H1 (cell line): ENCODE results near the gene TBC1D7. TPM values are rescaled to one million over a fixed set of nuclear protein-coding genes. Genes with fewer than 3 reads are reported as not detected.

Experiments used
- CTCF ChIA-PET: fragments of 300-600 bp; sonication (Branson Sonifier 250); formaldehyde crosslinking; loops from one replicate; lab custom pipeline; 2021; ENCODE audit not compliant: partially characterized antibody; lab: Charles Lee
- POLR2A ChIA-PET: fragments of 300-600 bp; sonication (Branson Sonifier 250); formaldehyde crosslinking; loops from one replicate; lab custom pipeline; 2021; ENCODE audit warnings: inconsistent platforms; ENCODE audit not compliant: partially characterized antibody; lab: Charles Lee
- DNase-seq, 2 experiments: peaks; one replicate each; pipeline versions ENCODE4 v3.0.0 to v3.0.0-alpha.2; 2010 to 2022; ENCODE audit warnings: low spot score in 2 of 2, low read depth in 1 of 2, mixed read lengths in 1 of 2
- FAIRE-seq: peaks from 2 replicates; lab custom pipeline; 2011; peaks lifted over from hg19 to GRCh38; lab: Jason Lieb, UNC
- H2AFZ ChIP-seq: 2 replicates; pipeline ENCODE4 v1.8.1; 2012; ENCODE audit warnings: low read length, inconsistent platforms
- H2AK5ac ChIP-seq: 2 replicates; pipeline ENCODE4 v1.6.1; 2013; ENCODE audit warnings: low read depth, low read length
- H2BK120ac ChIP-seq: replicated peaks from 2 replicates; pipeline ENCODE3; 2013; ENCODE audit warnings: low read depth, low read length, inconsistent platforms
- H2BK12ac ChIP-seq: 2 replicates; pipeline ENCODE4 v1.6.1; 2013; ENCODE audit warnings: low read depth, low read length
- H2BK15ac ChIP-seq: 2 replicates; pipeline ENCODE4 v1.6.1; 2013; ENCODE audit warnings: low read length
- H2BK20ac ChIP-seq: 2 replicates; pipeline ENCODE4 v1.6.1; 2013; ENCODE audit warnings: low read length
- H2BK5ac ChIP-seq: 2 replicates; pipeline ENCODE4 v1.6.1; 2013; ENCODE audit warnings: low read depth, low read length
- H3K14ac ChIP-seq: 2 replicates; pipeline ENCODE4 v1.6.1; 2013; ENCODE audit warnings: inconsistent platforms; ENCODE audit not compliant: insufficient read length
- H3K18ac ChIP-seq: 2 replicates; pipeline ENCODE4 v1.6.1; 2013; ENCODE audit warnings: low read length; ENCODE audit errors: extremely low read depth
- H3K23ac ChIP-seq: 2 replicates; pipeline ENCODE4 v1.6.1; 2013; ENCODE audit warnings: inconsistent platforms; ENCODE audit not compliant: insufficient read length
- H3K23me2 ChIP-seq: 2 replicates; pipeline ENCODE4 v1.6.1; 2013; ENCODE audit warnings: low read depth, low read length
- H3K27ac ChIP-seq: 2 replicates; pipeline ENCODE4 v1.6.1; 2011; ENCODE audit warnings: low read depth, low read length, inconsistent platforms
- H3K27me3 ChIP-seq, 4 experiments: replicated peaks in 1 of 4; 1 replicate in 1 of 4; 2 replicates in 3 of 4; pipeline versions ENCODE4 v1.6.1 to v1.8.1; 2011 to 2013; ENCODE audit warnings: low read length in 3 of 4, mild to moderate bottlenecking in 3 of 4, inconsistent platforms in 2 of 4, mixed read lengths in 2 of 4, moderate library complexity in 1 of 4; ENCODE audit not compliant: control insufficient read depth in 3 of 4, insufficient read depth in 3 of 4; ENCODE audit errors: extremely low read depth in 1 of 4
- H3K36me3 ChIP-seq, 4 experiments: 2 replicates each; pipeline versions ENCODE4 v1.6.1 to v1.8.1; 2011 to 2013; ENCODE audit warnings: mild to moderate bottlenecking in 4 of 4, low read length in 3 of 4, moderate library complexity in 2 of 4, control low read depth in 1 of 4, inconsistent platforms in 1 of 4; ENCODE audit not compliant: insufficient read depth in 4 of 4, control insufficient read depth in 2 of 4
- H3K4ac ChIP-seq: replicated peaks from 2 replicates; pipeline ENCODE3; 2013; ENCODE audit warnings: low read length, low read depth, mixed read lengths, inconsistent platforms; ENCODE audit not compliant: insufficient read length
- H3K4me1 ChIP-seq, 4 experiments: replicated peaks in 1 of 4; 1 replicate in 1 of 4; 2 replicates in 3 of 4; pipeline versions ENCODE4 v1.6.1 to v1.8.1; 2011 to 2013; ENCODE audit warnings: low read length in 3 of 4, inconsistent platforms in 2 of 4, mixed read lengths in 1 of 4; ENCODE audit not compliant: insufficient read depth in 4 of 4, control insufficient read depth in 3 of 4
- H3K4me2 ChIP-seq, 2 experiments: 2 replicates each; pipeline versions ENCODE4 v1.6.1 to v1.8.1; 2011 to 2013; ENCODE audit warnings: low read depth in 2 of 2, low read length in 2 of 2, control low read depth in 1 of 2, inconsistent platforms in 1 of 2, mild to moderate bottlenecking in 1 of 2; ENCODE audit not compliant: insufficient read depth in 1 of 2
- H3K4me3 ChIP-seq, 4 experiments: fragments of 200-600, 300-600 bp in 1 of 4; sonication (generic), shearing (Covaris generic), sonication (Bioruptor Twin) in 1 of 4; 2 replicates each; pipeline versions ENCODE4 v1.5.1 to v1.8.1; 2011 to 2016; ENCODE audit warnings: low read length in 4 of 4, low read depth in 3 of 4, control low read depth in 2 of 4, inconsistent platforms in 2 of 4, mild to moderate bottlenecking in 2 of 4, mixed read lengths in 1 of 4, moderate library complexity in 1 of 4; ENCODE audit not compliant: insufficient read depth in 2 of 4; ENCODE audit errors: extremely low read depth in 1 of 4
- H3K56ac ChIP-seq: replicated peaks from 2 replicates; pipeline ENCODE3; 2013; ENCODE audit warnings: low read depth, mild to moderate bottlenecking, mixed read lengths, low read length, inconsistent platforms; ENCODE audit not compliant: insufficient read length
- H3K79me1 ChIP-seq: 2 replicates; pipeline ENCODE4 v1.6.1; 2013; ENCODE audit warnings: low read depth, low read length, control low read depth
- H3K79me2 ChIP-seq, 2 experiments: 2 replicates each; pipeline versions ENCODE4 v1.6.1 to v1.8.1; 2012 to 2013; ENCODE audit warnings: low read length in 2 of 2, mild to moderate bottlenecking in 2 of 2, inconsistent platforms in 1 of 2; ENCODE audit not compliant: insufficient read depth in 2 of 2, control insufficient read depth in 1 of 2
- H3K9ac ChIP-seq, 4 experiments: replicated peaks in 1 of 4; 1 replicate in 1 of 4; 2 replicates in 3 of 4; pipeline versions ENCODE4 v1.6.1 to v1.8.1; 2011 to 2013; ENCODE audit warnings: low read depth in 3 of 4, low read length in 3 of 4, control low read depth in 2 of 4, mild to moderate bottlenecking in 2 of 4, moderate library complexity in 2 of 4, inconsistent platforms in 1 of 4; ENCODE audit errors: extremely low read depth in 1 of 4
- H3K9me3 ChIP-seq, 2 experiments: 2 replicates each; pipeline versions ENCODE4 v1.6.1 to v1.8.1; 2012 to 2013; ENCODE audit warnings: mild to moderate bottlenecking in 2 of 2, moderate library complexity in 2 of 2, control low read depth in 1 of 2, inconsistent platforms in 1 of 2, low read depth in 1 of 2, low read length in 1 of 2, mixed read lengths in 1 of 2; ENCODE audit not compliant: insufficient read depth in 2 of 2
- H4K20me1 ChIP-seq, 2 experiments: replicated peaks in 1 of 2; 2 replicates each; pipeline versions ENCODE3 to v1.8.1; 2011 to 2013; ENCODE audit warnings: inconsistent platforms in 2 of 2, low read length in 2 of 2, mild to moderate bottlenecking in 1 of 2; ENCODE audit not compliant: insufficient read depth in 2 of 2, control insufficient read depth in 1 of 2
- H4K5ac ChIP-seq: 2 replicates; pipeline ENCODE4 v1.6.1; 2013; ENCODE audit warnings: low read length, low read depth, mixed read lengths, inconsistent platforms; ENCODE audit not compliant: insufficient read length
- H4K8ac ChIP-seq: 2 replicates; pipeline ENCODE4 v1.8.0; 2013; ENCODE audit warnings: mild to moderate bottlenecking, moderate library complexity, low read length, inconsistent platforms; ENCODE audit not compliant: insufficient read depth; ENCODE audit errors: extremely low read depth
- H4K91ac ChIP-seq: replicated peaks from 2 replicates; pipeline ENCODE3; 2013; ENCODE audit warnings: low read length, mixed read lengths, inconsistent platforms; ENCODE audit not compliant: insufficient read length
- CTBP2 ChIP-seq: IDR thresholded peaks from 2 replicates; pipeline ENCODE4 v1.7.0; 2011; ENCODE audit warnings: borderline replicate concordance, mild to moderate bottlenecking, moderate library complexity, mixed read lengths, low read length; ENCODE audit not compliant: insufficient read depth, insufficient read length
- E2F6 ChIP-seq: IDR thresholded peaks from 2 replicates; pipeline ENCODE4 v1.6.1; 2012; ENCODE audit warnings: inconsistent platforms
- HDAC2 ChIP-seq, 2 experiments: fragments of 300-600 bp in 1 of 2; sonication (generic) in 1 of 2; IDR thresholded peaks; 2 replicates each; pipeline ENCODE4 v1.6.1; 2011 to 2012; ENCODE audit warnings: low read depth in 2 of 2, low read length in 2 of 2, mild to moderate bottlenecking in 2 of 2, moderate library complexity in 2 of 2, borderline replicate concordance in 1 of 2, inconsistent platforms in 1 of 2
- HDAC6 ChIP-seq: IDR thresholded peaks from one replicate; pipeline ENCODE4 v1.7.1; 2012; ENCODE audit warnings: low read depth, mild to moderate bottlenecking, inconsistent platforms, low read length, moderate library complexity
- KDM1A ChIP-seq: fragments of 200-600, 300-600 bp; sonication (generic); IDR thresholded peaks from 2 replicates; pipeline ENCODE4 v1.7.1; 2016; ENCODE audit warnings: mild to moderate bottlenecking, low read length, borderline replicate concordance
- TBP ChIP-seq: IDR thresholded peaks from 2 replicates; pipeline ENCODE4 v1.6.1; 2011; ENCODE audit warnings: low read depth, low read length, improper control_type of control experiment
- WGBS, 2 experiments: shearing (Covaris generic) in 1 of 2; methylation state at CpG; one replicate each; pipeline versions ENCODE4 v1.1.6 to v1.1.7; 2013 to 2015; ENCODE audit warnings: low lambda C conversion rate in 2 of 2, mixed read lengths in 2 of 2, inconsistent platforms in 1 of 2, low coverage in 1 of 2, missing lambda C conversion rate in 1 of 2; ENCODE audit not compliant: insufficient replicate concordance in 2 of 2, insufficient coverage in 1 of 2, insufficient read length in 1 of 2; ENCODE audit errors: extremely low coverage in 1 of 2, missing lambda C conversion rate in 1 of 2; 5-methylcytosine and 5-hydroxymethylcytosine counted together
- polyA plus RNA-seq, 7 experiments: library from polyadenylated mRNA; depleted of rRNA in 3 of 7; stranded (reverse) in 5 of 7; unstranded in 2 of 7; fragments of >200 nt in 5 of 7; fragments of 200-250 nt in 2 of 7; gene quantifications; 1 replicate in 5 of 7; 2 replicates in 1 of 7; 4 replicates in 1 of 7; pipeline versions ENCODE4 v1.2.1 to v1.2.3, GENCODE V29; 2011 to 2013; ENCODE audit warnings: missing spikeins in 2 of 7, mixed read lengths in 2 of 7
- total RNA-seq: library from RNA; stranded (reverse); fragmentation: NEBNext Ultra II Directional; extraction: Animal tissue kit (Norgen Biotek cat#: 25700); gene quantifications from 2 replicates; pipeline ENCODE4 v1.2.1, GENCODE V29; 2021
- TF ChIP-seq, protein P1 (sequence below), 3 experiments: IDR thresholded peaks; 1 replicate in 2 of 3; 2 replicates in 1 of 3; pipeline versions ENCODE4 v1.5.1 to v1.6.1; 2011; ENCODE audit warnings: low read length in 3 of 3, mild to moderate bottlenecking in 3 of 3, inconsistent platforms in 2 of 3, low read depth in 1 of 3, moderate library complexity in 1 of 3; ENCODE audit not compliant: insufficient read depth in 1 of 3; ENCODE audit errors: control extremely low read depth in 1 of 3
- TF ChIP-seq, protein P2 (sequence below): IDR thresholded peaks from 2 replicates; pipeline ENCODE4 v1.6.1; 2012; ENCODE audit warnings: inconsistent platforms

TBC1D7 gene
- total and polyA plus RNA-seq, 2 of the 8 experiments (the other 6 are each of a cell fraction or from before 2014, with no cell fraction given) = 46.1 to 55.2 TPM

DNA sequence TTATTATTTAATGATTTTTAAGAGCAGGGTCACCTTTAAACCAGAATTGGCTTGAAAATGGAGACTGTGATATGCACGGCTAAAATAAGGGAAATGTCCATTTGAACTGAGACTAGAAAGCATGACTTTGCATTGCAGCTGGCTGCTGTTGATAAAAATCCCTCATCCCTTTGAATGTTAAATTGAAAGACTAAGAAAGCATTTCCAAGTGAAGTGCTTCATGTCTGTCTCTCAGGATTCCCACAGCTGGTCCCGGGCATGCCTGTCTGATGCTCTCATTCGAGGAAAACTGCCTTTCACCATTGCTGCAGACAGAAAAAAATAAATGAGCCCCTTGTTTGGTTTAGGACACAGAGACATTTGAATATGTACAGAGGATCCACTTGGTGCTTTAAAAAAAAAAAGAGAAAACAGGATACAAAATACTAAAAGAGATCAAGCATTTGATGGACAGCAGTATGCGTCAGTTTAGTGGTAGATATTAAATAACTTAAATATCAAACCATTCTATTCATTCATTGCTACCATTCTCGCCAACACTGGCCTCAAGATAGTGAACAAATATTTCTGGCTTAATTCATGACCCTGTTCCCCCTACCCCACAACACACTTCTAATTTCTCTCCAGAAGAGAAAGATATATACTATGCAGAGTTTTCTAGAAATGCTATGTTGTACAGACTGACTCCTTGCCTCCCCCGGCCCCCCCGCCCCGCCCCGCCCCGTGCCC, 55.0 kb downstream of the TBC1D7 start:
- Histone ChIP-seq H3K79me1 (no peaks in the 10 kb centered on the region), H3K56ac (no peak overlapping the region)
- CTCF ChIA-PET = no interaction called here
- TF ChIP-seq, protein P1, sequence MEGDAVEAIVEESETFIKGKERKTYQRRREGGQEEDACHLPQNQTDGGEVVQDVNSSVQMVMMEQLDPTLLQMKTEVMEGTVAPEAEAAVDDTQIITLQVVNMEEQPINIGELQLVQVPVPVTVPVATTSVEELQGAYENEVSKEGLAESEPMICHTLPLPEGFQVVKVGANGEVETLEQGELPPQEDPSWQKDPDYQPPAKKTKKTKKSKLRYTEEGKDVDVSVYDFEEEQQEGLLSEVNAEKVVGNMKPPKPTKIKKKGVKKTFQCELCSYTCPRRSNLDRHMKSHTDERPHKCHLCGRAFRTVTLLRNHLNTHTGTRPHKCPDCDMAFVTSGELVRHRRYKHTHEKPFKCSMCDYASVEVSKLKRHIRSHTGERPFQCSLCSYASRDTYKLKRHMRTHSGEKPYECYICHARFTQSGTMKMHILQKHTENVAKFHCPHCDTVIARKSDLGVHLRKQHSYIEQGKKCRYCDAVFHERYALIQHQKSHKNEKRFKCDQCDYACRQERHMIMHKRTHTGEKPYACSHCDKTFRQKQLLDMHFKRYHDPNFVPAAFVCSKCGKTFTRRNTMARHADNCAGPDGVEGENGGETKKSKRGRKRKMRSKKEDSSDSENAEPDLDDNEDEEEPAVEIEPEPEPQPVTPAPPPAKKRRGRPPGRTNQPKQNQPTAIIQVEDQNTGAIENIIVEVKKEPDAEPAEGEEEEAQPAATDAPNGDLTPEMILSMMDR (IDR thresholded peaks at IDR 0.05; ENCODE audit: control extremely low read depth in 1 of 3, insufficient read depth in 1 of 3, low read depth in 1 of 3, low read length in 3 of 3) = no peak
- TF ChIP-seq CTBP2 = no peak
- no peak for TF ChIP-seq E2F6
- TF ChIP-seq, protein P2, sequence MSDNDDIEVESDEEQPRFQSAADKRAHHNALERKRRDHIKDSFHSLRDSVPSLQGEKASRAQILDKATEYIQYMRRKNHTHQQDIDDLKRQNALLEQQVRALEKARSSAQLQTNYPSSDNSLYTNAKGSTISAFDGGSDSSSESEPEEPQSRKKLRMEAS = no peak
- no peak for TF ChIP-seq TBP
- TF ChIP-seq HDAC6 = no peak
- no peak for TF ChIP-seq HDAC2 (IDR thresholded peaks at IDR 0.05; ENCODE audit: borderline replicate concordance in 1 of 2, low read depth in 2 of 2, low read length in 2 of 2)
- no peak for TF ChIP-seq KDM1A

More for the DNA sequence above, 55.0 kb downstream of the TBC1D7 start:
- H3K18ac ChIP-seq = no peak overlapping the region
- no peak overlapping the region for H2AK5ac ChIP-seq
- H4K5ac ChIP-seq = no peak overlapping the region
- no peak overlapping the region for H2BK120ac ChIP-seq
- peaks cover 0 to 2% of the 10 kb centered on the region in 2 experiments for H4K20me1 ChIP-seq
- FAIRE-seq (no peak), DNase-seq (no peak)
- no peak overlapping the region for H3K4me3 ChIP-seq
- no peak overlapping the region for H3K9ac ChIP-seq
- H2BK5ac ChIP-seq = no peak overlapping the region
- peaks cover 0 to 6% (median under 1%) of the 10 kb centered on the region in 4 experiments; a peak in 1 of 7 replicates for H3K4me1 ChIP-seq
- H4K8ac ChIP-seq = no peak overlapping the region
- no peak overlapping the region for H2BK20ac ChIP-seq
- H3K79me2 ChIP-seq = no peaks in the 10 kb centered on the region
- H3K4me2 ChIP-seq = no peak overlapping the region
- H3K27me3 ChIP-seq = no peaks in the 10 kb centered on the region
- H2BK12ac ChIP-seq = no peak overlapping the region
- H3K9me3 ChIP-seq = no peaks in the 10 kb centered on the region
- 85% methylated on average over 10 of the region's 10 CpGs; no CpG with 5 or more reads in 1 of the 2 experiments for WGBS, 2 experiments
- no peaks in the 10 kb centered on the region; a peak in 1 of 8 replicates for H3K36me3 ChIP-seq
- no peak overlapping the region for H3K4ac ChIP-seq
- no peak overlapping the region for H3K14ac ChIP-seq
- H3K23me2 ChIP-seq = no peaks in the 10 kb centered on the region
- POLR2A ChIA-PET = interaction anchor here (0.7 to 1.4 kb wide), 2 partner anchors 8 to 29 kb away, joined by 3 to 4 read pairs; no protein-coding TSS in a partner anchor
- no peak overlapping the region for H4K91ac ChIP-seq
- H2BK15ac ChIP-seq = no peak overlapping the region
- H3K23ac ChIP-seq = no peak overlapping the region
- no peak overlapping the region for H3K27ac ChIP-seq
- no peak overlapping the region for H2AFZ ChIP-seq
